H1 (cell line): ENCODE measurements around the gene SDR39U1. TPM values are rescaled to one million over a fixed set of nuclear protein-coding genes. Genes with fewer than 3 reads are reported as not detected.

Experiments
- CTCF ChIA-PET: fragments of 300-600 bp; sonication (Branson Sonifier 250); formaldehyde crosslinking; loops from one replicate; lab custom pipeline; 2021; ENCODE audit not compliant: partially characterized antibody; lab: Charles Lee
- POLR2A ChIA-PET: fragments of 300-600 bp; sonication (Branson Sonifier 250); formaldehyde crosslinking; loops from one replicate; lab custom pipeline; 2021; ENCODE audit warnings: inconsistent platforms; ENCODE audit not compliant: partially characterized antibody; lab: Charles Lee
- DNase-seq, 2 experiments: peaks; one replicate each; pipeline versions ENCODE4 v3.0.0 to v3.0.0-alpha.2; 2010 to 2022; ENCODE audit warnings: low spot score in 2 of 2, low read depth in 1 of 2, mixed read lengths in 1 of 2
- FAIRE-seq: peaks from 2 replicates; lab custom pipeline; 2011; peaks lifted over from hg19 to GRCh38; lab: Jason Lieb, UNC
- H2AFZ ChIP-seq: 2 replicates; pipeline ENCODE4 v1.8.1; 2012; ENCODE audit warnings: low read length, inconsistent platforms
- H2AK5ac ChIP-seq: 2 replicates; pipeline ENCODE4 v1.6.1; 2013; ENCODE audit warnings: low read depth, low read length
- H2BK120ac ChIP-seq: replicated peaks from 2 replicates; pipeline ENCODE3; 2013; ENCODE audit warnings: low read depth, low read length, inconsistent platforms
- H2BK12ac ChIP-seq: 2 replicates; pipeline ENCODE4 v1.6.1; 2013; ENCODE audit warnings: low read depth, low read length
- H2BK15ac ChIP-seq: 2 replicates; pipeline ENCODE4 v1.6.1; 2013; ENCODE audit warnings: low read length
- H2BK20ac ChIP-seq: 2 replicates; pipeline ENCODE4 v1.6.1; 2013; ENCODE audit warnings: low read length
- H2BK5ac ChIP-seq: 2 replicates; pipeline ENCODE4 v1.6.1; 2013; ENCODE audit warnings: low read depth, low read length
- H3K14ac ChIP-seq: 2 replicates; pipeline ENCODE4 v1.6.1; 2013; ENCODE audit warnings: inconsistent platforms; ENCODE audit not compliant: insufficient read length
- H3K18ac ChIP-seq: 2 replicates; pipeline ENCODE4 v1.6.1; 2013; ENCODE audit warnings: low read length; ENCODE audit errors: extremely low read depth
- H3K23ac ChIP-seq: 2 replicates; pipeline ENCODE4 v1.6.1; 2013; ENCODE audit warnings: inconsistent platforms; ENCODE audit not compliant: insufficient read length
- H3K23me2 ChIP-seq: 2 replicates; pipeline ENCODE4 v1.6.1; 2013; ENCODE audit warnings: low read depth, low read length
- H3K27ac ChIP-seq: 2 replicates; pipeline ENCODE4 v1.6.1; 2011; ENCODE audit warnings: low read depth, low read length, inconsistent platforms
- H3K27me3 ChIP-seq, 4 experiments: replicated peaks in 1 of 4; 1 replicate in 1 of 4; 2 replicates in 3 of 4; pipeline versions ENCODE4 v1.6.1 to v1.8.1; 2011 to 2013; ENCODE audit warnings: low read length in 3 of 4, mild to moderate bottlenecking in 3 of 4, inconsistent platforms in 2 of 4, mixed read lengths in 2 of 4, moderate library complexity in 1 of 4; ENCODE audit not compliant: control insufficient read depth in 3 of 4, insufficient read depth in 3 of 4; ENCODE audit errors: extremely low read depth in 1 of 4
- H3K36me3 ChIP-seq, 4 experiments: 2 replicates each; pipeline versions ENCODE4 v1.6.1 to v1.8.1; 2011 to 2013; ENCODE audit warnings: mild to moderate bottlenecking in 4 of 4, low read length in 3 of 4, moderate library complexity in 2 of 4, control low read depth in 1 of 4, inconsistent platforms in 1 of 4; ENCODE audit not compliant: insufficient read depth in 4 of 4, control insufficient read depth in 2 of 4
- H3K4ac ChIP-seq: replicated peaks from 2 replicates; pipeline ENCODE3; 2013; ENCODE audit warnings: low read length, low read depth, mixed read lengths, inconsistent platforms; ENCODE audit not compliant: insufficient read length
- H3K4me1 ChIP-seq, 4 experiments: replicated peaks in 1 of 4; 1 replicate in 1 of 4; 2 replicates in 3 of 4; pipeline versions ENCODE4 v1.6.1 to v1.8.1; 2011 to 2013; ENCODE audit warnings: low read length in 3 of 4, inconsistent platforms in 2 of 4, mixed read lengths in 1 of 4; ENCODE audit not compliant: insufficient read depth in 4 of 4, control insufficient read depth in 3 of 4
- H3K4me2 ChIP-seq, 2 experiments: 2 replicates each; pipeline versions ENCODE4 v1.6.1 to v1.8.1; 2011 to 2013; ENCODE audit warnings: low read depth in 2 of 2, low read length in 2 of 2, control low read depth in 1 of 2, inconsistent platforms in 1 of 2, mild to moderate bottlenecking in 1 of 2; ENCODE audit not compliant: insufficient read depth in 1 of 2
- H3K4me3 ChIP-seq, 4 experiments: fragments of 200-600, 300-600 bp in 1 of 4; sonication (generic), shearing (Covaris generic), sonication (Bioruptor Twin) in 1 of 4; 2 replicates each; pipeline versions ENCODE4 v1.5.1 to v1.8.1; 2011 to 2016; ENCODE audit warnings: low read length in 4 of 4, low read depth in 3 of 4, control low read depth in 2 of 4, inconsistent platforms in 2 of 4, mild to moderate bottlenecking in 2 of 4, mixed read lengths in 1 of 4, moderate library complexity in 1 of 4; ENCODE audit not compliant: insufficient read depth in 2 of 4; ENCODE audit errors: extremely low read depth in 1 of 4
- H3K56ac ChIP-seq: replicated peaks from 2 replicates; pipeline ENCODE3; 2013; ENCODE audit warnings: low read depth, mild to moderate bottlenecking, mixed read lengths, low read length, inconsistent platforms; ENCODE audit not compliant: insufficient read length
- H3K79me1 ChIP-seq: 2 replicates; pipeline ENCODE4 v1.6.1; 2013; ENCODE audit warnings: low read depth, low read length, control low read depth
- H3K79me2 ChIP-seq, 2 experiments: 2 replicates each; pipeline versions ENCODE4 v1.6.1 to v1.8.1; 2012 to 2013; ENCODE audit warnings: low read length in 2 of 2, mild to moderate bottlenecking in 2 of 2, inconsistent platforms in 1 of 2; ENCODE audit not compliant: insufficient read depth in 2 of 2, control insufficient read depth in 1 of 2
- H3K9ac ChIP-seq, 4 experiments: replicated peaks in 1 of 4; 1 replicate in 1 of 4; 2 replicates in 3 of 4; pipeline versions ENCODE4 v1.6.1 to v1.8.1; 2011 to 2013; ENCODE audit warnings: low read depth in 3 of 4, low read length in 3 of 4, control low read depth in 2 of 4, mild to moderate bottlenecking in 2 of 4, moderate library complexity in 2 of 4, inconsistent platforms in 1 of 4; ENCODE audit errors: extremely low read depth in 1 of 4
- H3K9me3 ChIP-seq, 2 experiments: 2 replicates each; pipeline versions ENCODE4 v1.6.1 to v1.8.1; 2012 to 2013; ENCODE audit warnings: mild to moderate bottlenecking in 2 of 2, moderate library complexity in 2 of 2, control low read depth in 1 of 2, inconsistent platforms in 1 of 2, low read depth in 1 of 2, low read length in 1 of 2, mixed read lengths in 1 of 2; ENCODE audit not compliant: insufficient read depth in 2 of 2
- H4K20me1 ChIP-seq, 2 experiments: replicated peaks in 1 of 2; 2 replicates each; pipeline versions ENCODE3 to v1.8.1; 2011 to 2013; ENCODE audit warnings: inconsistent platforms in 2 of 2, low read length in 2 of 2, mild to moderate bottlenecking in 1 of 2; ENCODE audit not compliant: insufficient read depth in 2 of 2, control insufficient read depth in 1 of 2
- H4K5ac ChIP-seq: 2 replicates; pipeline ENCODE4 v1.6.1; 2013; ENCODE audit warnings: low read length, low read depth, mixed read lengths, inconsistent platforms; ENCODE audit not compliant: insufficient read length
- H4K8ac ChIP-seq: 2 replicates; pipeline ENCODE4 v1.8.0; 2013; ENCODE audit warnings: mild to moderate bottlenecking, moderate library complexity, low read length, inconsistent platforms; ENCODE audit not compliant: insufficient read depth; ENCODE audit errors: extremely low read depth
- H4K91ac ChIP-seq: replicated peaks from 2 replicates; pipeline ENCODE3; 2013; ENCODE audit warnings: low read length, mixed read lengths, inconsistent platforms; ENCODE audit not compliant: insufficient read length
- CEBPB ChIP-seq: IDR thresholded peaks from 2 replicates; pipeline ENCODE4 v1.6.1; 2012; ENCODE audit warnings: low read depth, low read length
- CHD1 ChIP-seq: IDR thresholded peaks from 2 replicates; pipeline ENCODE4 v1.6.1; 2012; ENCODE audit warnings: low read depth, low read length, improper control_type of control experiment
- EGR1 ChIP-seq: IDR thresholded peaks from 2 replicates; pipeline ENCODE4 v1.6.1; 2011; ENCODE audit warnings: low read depth, low read length, borderline replicate concordance
- PHF8 ChIP-seq: fragments of 200-600 bp; sonication (generic); conservative IDR thresholded peaks from 2 replicates; pipeline ENCODE4 v1.7.1; 2012; ENCODE audit warnings: low read depth, mild to moderate bottlenecking, inconsistent platforms, low read length, moderate library complexity
- SIN3A ChIP-seq, 2 experiments: IDR thresholded peaks in 1 of 2; conservative IDR thresholded peaks in 1 of 2; 2 replicates each; pipeline ENCODE4 v1.6.1; 2011 to 2012; ENCODE audit warnings: low read length in 2 of 2, improper control_type of control experiment in 1 of 2, low read depth in 1 of 2, mild to moderate bottlenecking in 1 of 2
- TBP ChIP-seq: IDR thresholded peaks from 2 replicates; pipeline ENCODE4 v1.6.1; 2011; ENCODE audit warnings: low read depth, low read length, improper control_type of control experiment
- WGBS, 2 experiments: shearing (Covaris generic) in 1 of 2; methylation state at CpG; one replicate each; pipeline versions ENCODE4 v1.1.6 to v1.1.7; 2013 to 2015; ENCODE audit warnings: low lambda C conversion rate in 2 of 2, mixed read lengths in 2 of 2, inconsistent platforms in 1 of 2, low coverage in 1 of 2, missing lambda C conversion rate in 1 of 2; ENCODE audit not compliant: insufficient replicate concordance in 2 of 2, insufficient coverage in 1 of 2, insufficient read length in 1 of 2; ENCODE audit errors: extremely low coverage in 1 of 2, missing lambda C conversion rate in 1 of 2; 5-methylcytosine and 5-hydroxymethylcytosine counted together
- long read RNA-seq, 2 experiments: library from RNA in 1 of 2; library from capped mRNA in 1 of 2; stranded (forward); transcript quantifications; one replicate each; pipeline ENCODE4 v2.0.0, GENCODE V29; 2021; ENCODE audit warnings: inconsistent platforms in 1 of 2
- polyA minus RNA-seq, 3 experiments: library from RNA; depleted of rRNA, polyadenylated mRNA; stranded (reverse); fragments of >200 nt; gene quantifications; 1 replicate in 2 of 3; 2 replicates in 1 of 3; pipeline ENCODE4 v1.2.3, GENCODE V29; 2011
- polyA plus RNA-seq, 7 experiments: library from polyadenylated mRNA; depleted of rRNA in 3 of 7; stranded (reverse) in 5 of 7; unstranded in 2 of 7; fragments of >200 nt in 5 of 7; fragments of 200-250 nt in 2 of 7; gene quantifications; 1 replicate in 5 of 7; 2 replicates in 1 of 7; 4 replicates in 1 of 7; pipeline versions ENCODE4 v1.2.1 to v1.2.3, GENCODE V29; 2011 to 2013; ENCODE audit warnings: missing spikeins in 2 of 7, mixed read lengths in 2 of 7
- total RNA-seq: library from RNA; stranded (reverse); fragmentation: NEBNext Ultra II Directional; extraction: Animal tissue kit (Norgen Biotek cat#: 25700); gene quantifications from 2 replicates; pipeline ENCODE4 v1.2.1, GENCODE V29; 2021

The SDR39U1 gene
- total RNA-seq (45.2 and 46.7 TPM in 2 replicates), polyA plus RNA-seq (2011; rRNA removed) (98.8 and 104 TPM in 2 replicates), polyA minus RNA-seq (2011; rRNA and poly(A)+ RNA removed) (18.7 and 22.0 TPM in 2 replicates)
- polyA plus RNA-seq (2011; cell fraction: cytosol; rRNA removed), result 84.0 TPM
- polyA plus RNA-seq (2011; cell fraction: nucleus; rRNA removed), result 132 TPM
- 42.7 to 63.6 TPM (median 60.1 TPM) in 4 replicates for polyA plus RNA-seq (2012, experiment 1 of 2)
- 60.9 TPM for polyA plus RNA-seq (2012, experiment 2 of 2)
- polyA plus RNA-seq (2013, experiment 1 of 2), result 42.5 TPM
- 37.4 TPM for polyA plus RNA-seq (2013, experiment 2 of 2)
- 14.5 TPM for polyA minus RNA-seq (2011; cell fraction: cytosol; rRNA and poly(A)+ RNA removed)
- polyA minus RNA-seq (2011; cell fraction: nucleus; rRNA and poly(A)+ RNA removed), result 35.0 TPM
- long read RNA-seq, experiment 1, transcript SDR39U1-203 (5 exons, 1,507 nt), result major isoform, 13 of 61 reads
- long read RNA-seq, experiment 1, transcript SDR39U1-201 (6 exons, 1,233 nt), result minor isoform, 9 of 61 reads
- long read RNA-seq, experiment 1, transcript SDR39U1-205 (2 exons, 648 nt), result minor isoform, 6 of 61 reads
- long read RNA-seq, experiment 1, partial matches to known transcripts, result 10 of 61 reads
- long read RNA-seq, experiment 1, other reads (novel, unspliced or antisense), result 17 of 61 reads
- long read RNA-seq, experiment 2, transcript SDR39U1-212 (5 exons, 976 nt), result minor isoform, 7 of 194 reads
- long read RNA-seq, experiment 2, transcript SDR39U1-201 (6 exons, 1,233 nt), result major isoform, 67 of 194 reads
- long read RNA-seq, experiment 2, transcript SDR39U1-209 (4 exons, 1,203 nt), result minor isoform, 8 of 194 reads
- long read RNA-seq, experiment 2, transcript SDR39U1-203 (5 exons, 1,507 nt), result minor isoform, 20 of 194 reads
- long read RNA-seq, experiment 2, partial matches to known transcripts, result 12 of 194 reads
- long read RNA-seq, experiment 2, other reads (novel, unspliced or antisense), result 70 of 194 reads

- ChIA-PET POLR2A (interaction anchor here (0.8 to 4.5 kb wide), 9 partner anchors 12 to 649 kb away, joined by 3 to 34 read pairs (median 4); partner anchors contain the start of genes CBLN3 and KHNYN), CTCF (interaction anchor here (0.7 to 4.1 kb wide), 9 partner anchors 11 to 134 kb away, joined by 3 to 29 read pairs (median 4); partner anchors contain the start of genes CBLN3, CIDEB and KHNYN)
- TF ChIP-seq TBP (peak; percentile 70), SIN3A (conservative IDR thresholded peaks at IDR 0.05 in 1 of 2, IDR thresholded peaks at IDR 0.05 in 1 of 2; ENCODE audit: low read depth in 1 of 2, low read length in 2 of 2) (0 out of 4 replicates have a peak, but pooled peaks have one; percentile 55 to 79), CHD1 (no peak), CEBPB (0 out of 2 replicates have a peak, but pooled peaks have one; percentile 46), EGR1 (no peak), PHF8 (peak; percentile 79)
Observed at GRCh38 chr14:24442240-24443052, at the start of gene SDR39U1. Gene SDR39U1 (minus strand): TSS chr14:24442776. CDS start chr14:24442769, 7 bp downstream.

More at GRCh38 chr14:24442240-24443052, at the start of gene SDR39U1:
- H3K27ac ChIP-seq, result peak within 1 kb of the TSS; percentile 98
- no peaks in the 10 kb centered on the region; the same call in 1 of the 2 replicates for H3K79me1 ChIP-seq
- peak within 1 kb of the TSS; percentile 88; the same call in 1 of the 2 replicates for H2BK15ac ChIP-seq
- peaks cover 0 to 3% of the 10 kb centered on the region in 2 experiments for H4K20me1 ChIP-seq
- H3K9me3 ChIP-seq, result no peaks in the 10 kb centered on the region
- no peaks in the 10 kb centered on the region; a peak in 2 of 7 replicates for H3K4me1 ChIP-seq
- peak within 1 kb of the TSS; percentile 98 for H3K4ac ChIP-seq
- peak; percentile 91 to 94 for DNase-seq
- H3K4me3 ChIP-seq, result peak within 1 kb of the TSS; percentile 84 to 95 (median 89)
- peak within 1 kb of the TSS; percentile 98 for H2BK5ac ChIP-seq
- H3K18ac ChIP-seq, result peak within 1 kb of the TSS; percentile 95
- peak within 1 kb of the TSS; percentile 76 to 96 for H3K4me2 ChIP-seq
- WGBS, 2 experiments, result 1% methylated on average over 45 of the region's 52 CpGs; no CpG with 5 or more reads in 1 of the 2 experiments
- no peak within 1 kb of the TSS for H3K23ac ChIP-seq
- H3K27me3 ChIP-seq, result no peaks in the 10 kb centered on the region
- peak within 1 kb of the TSS; percentile 90; the same call in 1 of the 2 replicates for H2BK12ac ChIP-seq
- H2BK120ac ChIP-seq, result no peak within 1 kb of the TSS
- peak within 1 kb of the TSS; percentile 61 for H4K5ac ChIP-seq
- peak; percentile 96 for FAIRE-seq
- peak within 1 kb of the TSS; percentile 89 for H3K56ac ChIP-seq
- H2AK5ac ChIP-seq, result no peak within 1 kb of the TSS
- H3K79me2 ChIP-seq, result 0 out of 4 replicates have a peak, but pooled peaks cover 0 to 3% of the 10 kb centered on the region in 2 experiments
- H3K23me2 ChIP-seq, result peaks cover 9% of the 10 kb centered on the region
- no peak within 1 kb of the TSS for H3K14ac ChIP-seq
- 0 out of 2 replicates have a peak within 1 kb of the TSS, but pooled peaks have one; percentile 41 for H2BK20ac ChIP-seq
- peak within 1 kb of the TSS; percentile 75 for H4K8ac ChIP-seq
- peaks cover 10 to 23% (median 12%) of the 10 kb centered on the region in 4 experiments; a peak in 7 of 8 replicates for H3K36me3 ChIP-seq
- H3K9ac ChIP-seq, result peak within 1 kb of the TSS; percentile 71 to 92 (median 92)
- peak within 1 kb of the TSS; percentile 56; the same call in 1 of the 2 replicates for H2AFZ ChIP-seq
- H4K91ac ChIP-seq, result peak within 1 kb of the TSS; percentile 93
